Body of pancreas (tissue), 4 donors: ENCODE measurements around the gene C1GALT1.

Source experiments
- CTCF ChIP-seq, 7 experiments: fragments of 450-650 bp in 4 of 7; fragments of 200-600 bp in 3 of 7; sonication (generic) in 3 of 7; IDR thresholded peaks; one replicate each; pipeline ENCODE4 v1.5.1; 2016 to 2019; ENCODE audit warnings: antibody characterized with exemption in 7 of 7
- POLR2A ChIP-seq, 3 donors: fragments of 450-650 bp; IDR thresholded peaks; one replicate each; pipeline ENCODE4 v1.6.1; 2016; ENCODE audit warnings: antibody characterized with exemption in 3 of 3, mild to moderate bottlenecking in 2 of 3

GRCh38 chr7:7138897-7139296 lies 43.4 kb upstream of the C1GALT1 start:
- no peak for TF ChIP-seq CTCF (IDR thresholded peaks at IDR 0.05)
- TF ChIP-seq POLR2A (IDR thresholded peaks at IDR 0.05), result no peak
